GM12801 (cell line): Measurements from ENCODE around the gene COL20A1.

Source experiments
- CTCF ChIP-seq: IDR thresholded peaks from one replicate; pipeline ENCODE4 v1.5.1; 2011; ENCODE audit warnings: control low read depth; ENCODE audit not compliant: insufficient read length; ENCODE audit errors: extremely low read depth

Gene COL20A1

GRCh38 chr20:63361519-63362435 is 68.8 kb downstream of the COL20A1 start:
- TF ChIP-seq CTCF, result no peak

GRCh38 chr20:63362436-63363009 is 69.5 kb downstream of the COL20A1 start:
- no peak for TF ChIP-seq CTCF

- no peak for TF ChIP-seq CTCF
These were observed 70.3 kb downstream of the COL20A1 start for GRCh38 chr20:63363013-63363957.

GRCh38 chr20:63363981-63364561 is 71.1 kb downstream of the COL20A1 start:
- no peak for TF ChIP-seq CTCF

- TF ChIP-seq CTCF, result no peak
These were observed 72.0 kb downstream of the COL20A1 start for GRCh38 chr20:63364801-63365585.

GRCh38 chr20:63365601-63366389 is 72.8 kb downstream of the COL20A1 start:
- TF ChIP-seq CTCF, result no peak
